OCI-LY3 (cell line): Measurements from ENCODE around the gene ZNHIT6.

ENCODE experiments used
- H2AFZ ChIP-seq: fragments of 200-600, 300-600 bp; shearing (Covaris generic); 2 replicates; pipeline ENCODE4 v1.6.0; 2014; ENCODE audit warnings: antibody characterized with exemption, low read depth, low read length
- H3K27ac ChIP-seq: fragments of 200-600, 300-600 bp; sonication (generic); 2 replicates; pipeline ENCODE4 v1.5.1; 2014; ENCODE audit warnings: mild to moderate bottlenecking, low read length, moderate library complexity, mixed read lengths
- H3K27me3 ChIP-seq: fragments of 200-600, 300-600 bp; sonication (generic); 2 replicates; pipeline ENCODE4 v1.6.1; 2014; ENCODE audit warnings: low read depth, low read length, mixed read lengths
- H3K36me3 ChIP-seq: fragments of 200-600, 300-600 bp; sonication (generic); replicated peaks from 2 replicates; pipeline ENCODE3; 2014; ENCODE audit warnings: low read depth, low read length, mixed read lengths
- H3K4me1 ChIP-seq: fragments of 300-600, 200-600 bp; sonication (generic); 2 replicates; pipeline ENCODE4 v1.6.1; 2014; ENCODE audit warnings: low read length, mixed read lengths
- H3K4me2 ChIP-seq: fragments of 200-600, 300-600 bp; sonication (generic); 2 replicates; pipeline ENCODE4 v1.6.1; 2014; ENCODE audit warnings: low read length, mixed read lengths
- H3K4me3 ChIP-seq: fragments of 300-600, 200-600 bp; sonication (generic); 2 replicates; pipeline ENCODE4 v1.5.1; 2014; ENCODE audit warnings: antibody characterized with exemption, mild to moderate bottlenecking, low read length, moderate library complexity
- H3K79me2 ChIP-seq: fragments of 300-600, 200-600 bp; shearing (Covaris generic); 2 replicates; pipeline ENCODE4 v1.6.1; 2014; ENCODE audit warnings: mild to moderate bottlenecking, low read length, mixed read lengths
- H3K9ac ChIP-seq: fragments of 300-600, 200-600 bp; shearing (Covaris generic); 2 replicates; pipeline ENCODE4 v1.6.0; 2014; ENCODE audit warnings: mild to moderate bottlenecking, low read length, moderate library complexity
- H3K9me3 ChIP-seq: fragments of 200-600, 300-600 bp; shearing (Covaris generic); 2 replicates; pipeline ENCODE4 v1.6.1; 2014; ENCODE audit warnings: low read length, mixed read lengths; ENCODE audit not compliant: insufficient read depth
- H4K20me1 ChIP-seq: fragments of 200-600, 300-600 bp; sonication (generic); 2 replicates; pipeline ENCODE4 v1.6.1; 2016; ENCODE audit warnings: low read length, mixed read lengths; ENCODE audit not compliant: insufficient read depth
- EZH2phosphoT487 ChIP-seq: fragments of 200-600 bp; shearing (Covaris generic); IDR thresholded peaks from 2 replicates; pipeline ENCODE4 v1.6.1; 2018; ENCODE audit warnings: antibody characterized with exemption, mixed run types, low read depth
- TF ChIP-seq, protein P1 (sequence below): fragments of 200-600, 300-600 bp; sonication (generic); IDR thresholded peaks from 2 replicates; pipeline ENCODE4 v1.5.1; 2014; ENCODE audit warnings: antibody characterized with exemption, low read length, low read depth

ZNHIT6 gene

DNA sequence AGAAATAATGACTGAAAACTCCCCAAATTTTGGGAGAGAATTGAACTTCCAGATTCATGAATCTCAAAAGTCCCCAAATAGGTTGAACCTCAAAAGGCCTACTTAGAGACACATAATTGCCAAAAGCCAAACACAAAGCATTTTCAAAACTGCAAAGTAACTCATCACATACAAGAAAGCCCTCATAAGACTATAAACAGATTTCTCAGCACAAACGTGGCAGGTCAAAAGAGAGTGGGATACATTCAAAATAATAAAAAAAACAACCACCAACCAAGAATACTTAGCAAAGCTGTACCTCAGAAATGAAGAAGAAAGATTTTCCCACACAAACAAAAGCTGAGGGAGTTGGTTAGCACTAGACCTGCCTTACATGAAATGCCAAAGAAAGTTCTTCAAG is 69.8 kb downstream of the ZNHIT6 start:
- Histone ChIP-seq H3K4me2 (no peak overlapping the region), H3K9me3 (0 out of 2 replicates have a peak, but pooled peaks cover 6% of the 10 kb centered on the region), H3K36me3 (peaks cover 29% of the 10 kb centered on the region), H3K27ac (no peak overlapping the region), H3K4me1 (no peaks in the 10 kb centered on the region), H2AFZ (no peak overlapping the region), H3K9ac (no peak overlapping the region), H4K20me1 (no peaks in the 10 kb centered on the region), H3K4me3 (no peak overlapping the region), H3K79me2 (no peaks in the 10 kb centered on the region), H3K27me3 (no peaks in the 10 kb centered on the region)
- TF ChIP-seq, protein P1, sequence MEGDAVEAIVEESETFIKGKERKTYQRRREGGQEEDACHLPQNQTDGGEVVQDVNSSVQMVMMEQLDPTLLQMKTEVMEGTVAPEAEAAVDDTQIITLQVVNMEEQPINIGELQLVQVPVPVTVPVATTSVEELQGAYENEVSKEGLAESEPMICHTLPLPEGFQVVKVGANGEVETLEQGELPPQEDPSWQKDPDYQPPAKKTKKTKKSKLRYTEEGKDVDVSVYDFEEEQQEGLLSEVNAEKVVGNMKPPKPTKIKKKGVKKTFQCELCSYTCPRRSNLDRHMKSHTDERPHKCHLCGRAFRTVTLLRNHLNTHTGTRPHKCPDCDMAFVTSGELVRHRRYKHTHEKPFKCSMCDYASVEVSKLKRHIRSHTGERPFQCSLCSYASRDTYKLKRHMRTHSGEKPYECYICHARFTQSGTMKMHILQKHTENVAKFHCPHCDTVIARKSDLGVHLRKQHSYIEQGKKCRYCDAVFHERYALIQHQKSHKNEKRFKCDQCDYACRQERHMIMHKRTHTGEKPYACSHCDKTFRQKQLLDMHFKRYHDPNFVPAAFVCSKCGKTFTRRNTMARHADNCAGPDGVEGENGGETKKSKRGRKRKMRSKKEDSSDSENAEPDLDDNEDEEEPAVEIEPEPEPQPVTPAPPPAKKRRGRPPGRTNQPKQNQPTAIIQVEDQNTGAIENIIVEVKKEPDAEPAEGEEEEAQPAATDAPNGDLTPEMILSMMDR: no peak
- TF ChIP-seq EZH2phosphoT487: no peak

DNA sequence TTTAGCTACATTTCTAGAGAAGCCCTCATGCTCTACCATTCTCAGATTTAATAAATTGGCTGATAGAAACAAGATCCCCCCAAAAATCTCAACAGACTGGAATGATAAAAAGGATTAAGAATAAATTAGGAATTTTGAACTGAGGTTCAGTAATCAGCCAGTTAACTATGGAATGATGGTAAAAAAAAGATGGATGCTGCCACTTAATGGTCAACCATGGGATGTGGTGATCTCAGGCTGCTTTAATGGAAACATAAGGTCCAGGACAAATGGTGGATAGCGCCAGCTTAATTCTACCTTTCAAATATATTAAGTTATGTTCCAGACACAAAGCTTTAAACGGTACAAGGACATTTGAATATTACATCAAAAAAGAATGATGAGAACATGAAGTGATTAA is 77.7 kb downstream of the ZNHIT6 start:
- no peak for TF ChIP-seq EZH2phosphoT487
- TF ChIP-seq, protein P1: no peak
- no peaks in the 10 kb centered on the region for H4K20me1 ChIP-seq
- H3K9me3 ChIP-seq: no peaks in the 10 kb centered on the region
- H3K4me3 ChIP-seq: no peak overlapping the region
- H3K9ac ChIP-seq: no peak overlapping the region
- no peaks in the 10 kb centered on the region for H3K4me1 ChIP-seq
- no peak overlapping the region for H3K4me2 ChIP-seq
- H3K79me2 ChIP-seq: no peaks in the 10 kb centered on the region
- H2AFZ ChIP-seq: no peak overlapping the region
- H3K27me3 ChIP-seq: no peaks in the 10 kb centered on the region
- no peak overlapping the region for H3K27ac ChIP-seq
- H3K36me3 ChIP-seq: peaks cover 5% of the 10 kb centered on the region

DNA sequence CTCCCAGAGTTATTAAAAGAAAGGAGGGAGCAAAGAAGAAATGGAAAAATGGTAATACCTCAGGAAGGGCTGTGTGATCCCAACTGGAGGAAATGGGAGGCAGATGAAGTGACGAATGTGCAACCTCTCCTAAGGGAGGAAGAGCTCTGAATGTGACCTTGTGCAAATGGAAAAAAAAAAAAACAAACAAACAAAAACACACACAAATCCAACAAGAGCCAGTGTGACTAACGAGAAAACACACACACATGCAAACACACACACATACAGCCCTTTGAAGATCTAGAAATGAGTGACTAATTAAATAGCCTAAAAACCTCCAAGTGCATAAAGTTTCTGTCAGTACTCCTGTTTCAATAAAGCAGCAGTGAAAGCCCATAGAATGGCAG is 78.7 kb downstream of the ZNHIT6 start:
- Histone ChIP-seq H3K4me2 (no peak overlapping the region), H3K27me3 (no peaks in the 10 kb centered on the region), H3K9me3 (no peaks in the 10 kb centered on the region), H3K9ac (no peak overlapping the region), H4K20me1 (no peaks in the 10 kb centered on the region), H3K36me3 (peaks cover 3% of the 10 kb centered on the region), H2AFZ (no peak overlapping the region), H3K27ac (no peak overlapping the region), H3K4me3 (no peak overlapping the region), H3K79me2 (no peaks in the 10 kb centered on the region), H3K4me1 (no peaks in the 10 kb centered on the region)
- TF ChIP-seq, protein P1: no peak
- TF ChIP-seq EZH2phosphoT487: no peak

DNA sequence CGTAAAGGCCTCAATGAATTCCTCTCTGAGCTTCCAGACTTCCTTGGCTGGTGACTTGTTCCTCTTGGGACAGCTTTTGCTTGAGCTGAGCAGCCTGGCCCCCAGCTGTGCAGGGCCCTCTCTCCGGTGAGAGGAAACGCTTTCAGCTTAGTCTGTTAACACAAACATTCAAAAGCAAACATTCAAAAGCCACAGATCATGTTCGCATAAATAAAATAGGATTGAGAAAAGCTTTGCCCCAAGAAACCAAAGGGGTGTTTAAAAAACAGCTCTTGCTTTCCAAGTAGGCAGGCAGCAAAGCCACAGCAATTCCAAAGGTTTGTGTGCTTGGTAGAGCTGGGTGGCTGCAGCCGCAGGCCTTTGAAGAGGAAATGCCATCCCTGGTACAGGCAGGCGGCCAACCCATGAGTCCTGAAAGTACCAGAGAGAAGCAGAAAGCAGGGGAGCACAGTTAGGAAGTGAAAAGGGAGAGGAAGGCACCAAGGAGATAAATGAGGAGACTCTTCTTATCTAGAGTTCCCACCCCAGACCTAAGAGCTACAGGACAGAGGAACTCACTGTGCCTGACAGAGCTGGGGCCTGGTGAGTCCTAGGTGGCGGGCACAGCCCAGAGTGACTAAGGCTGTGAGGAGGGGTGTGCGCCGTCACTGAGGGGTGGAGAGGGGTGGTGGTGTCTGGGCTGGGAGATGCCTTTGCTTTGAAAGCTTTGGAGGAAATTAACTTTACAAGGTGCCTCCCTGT is 79.3 kb downstream of the ZNHIT6 start:
- Histone ChIP-seq H3K4me2 (no peak overlapping the region), H3K4me1 (no peaks in the 10 kb centered on the region), H3K27ac (no peak overlapping the region), H3K9ac (no peak overlapping the region), H3K4me3 (no peak overlapping the region), H3K27me3 (no peaks in the 10 kb centered on the region), H4K20me1 (no peaks in the 10 kb centered on the region), H3K36me3 (peaks cover 4% of the 10 kb centered on the region), H3K9me3 (no peaks in the 10 kb centered on the region), H2AFZ (no peak overlapping the region), H3K79me2 (no peaks in the 10 kb centered on the region)
- TF ChIP-seq, protein P1: no peak
- no peak for TF ChIP-seq EZH2phosphoT487
